ENCODE measurements around the gene NLGN1.

Gene NLGN1

GRCh38 chr3:173770011-173770410 lies 372.5 kb downstream of the NLGN1 start:
- no peak for DNase-seq (ENCODE audit: low spot score)

- no peak for DNase-seq (ENCODE audit: low spot score)
Measured at GRCh38 chr3:173770796-173771573, 373.4 kb downstream of the NLGN1 start.

- no peak for DNase-seq (ENCODE audit: low spot score)
Measured at GRCh38 chr3:173773800-173774199, 376.3 kb downstream of the NLGN1 start.

GRCh38 chr3:173774294-173774693 lies 376.8 kb downstream of the NLGN1 start:
- no peak for DNase-seq (ENCODE audit: low spot score)

GRCh38 chr3:173778251-173778650 lies 380.7 kb downstream of the NLGN1 start:
- DNase-seq (ENCODE audit: low spot score): no peak

- DNase-seq (ENCODE audit: low spot score): no peak
Measured at GRCh38 chr3:173780067-173780466, 382.5 kb downstream of the NLGN1 start.

- no peak for DNase-seq (ENCODE audit: low spot score)
Measured at GRCh38 chr3:173785004-173785403, 387.5 kb downstream of the NLGN1 start.

GRCh38 chr3:173789530-173790162 lies 392.1 kb downstream of the NLGN1 start:
- no peak for DNase-seq (ENCODE audit: low spot score)

GRCh38 chr3:173793963-173794362 lies 396.4 kb downstream of the NLGN1 start:
- DNase-seq (ENCODE audit: low spot score): no peak

GRCh38 chr3:173796405-173796804 lies 398.9 kb downstream of the NLGN1 start:
- no peak for DNase-seq (ENCODE audit: low spot score)

GRCh38 chr3:173796890-173797289 lies 399.3 kb downstream of the NLGN1 start:
- no peak for DNase-seq (ENCODE audit: low spot score)

GRCh38 chr3:173799060-173799816 lies 401.7 kb downstream of the NLGN1 start:
- DNase-seq (ENCODE audit: low spot score): no peak

GRCh38 chr3:173800154-173800553 lies 402.6 kb downstream of the NLGN1 start:
- DNase-seq (ENCODE audit: low spot score): no peak

- DNase-seq (ENCODE audit: low spot score): no peak
Measured at GRCh38 chr3:173814809-173815208, 417.3 kb downstream of the NLGN1 start.

GRCh38 chr3:173819368-173819767 lies 421.8 kb downstream of the NLGN1 start:
- DNase-seq (ENCODE audit: low spot score): no peak

GRCh38 chr3:173823911-173824460 lies 426.4 kb downstream of the NLGN1 start:
- no peak for DNase-seq (ENCODE audit: low spot score)

GRCh38 chr3:173825730-173826129 lies 428.2 kb downstream of the NLGN1 start:
- DNase-seq (ENCODE audit: low spot score): no peak

- no peak for DNase-seq (ENCODE audit: low spot score)
Measured at GRCh38 chr3:173826416-173826815, 428.9 kb downstream of the NLGN1 start.

GRCh38 chr3:173826901-173827609 lies 429.5 kb downstream of the NLGN1 start:
- DNase-seq (ENCODE audit: low spot score): no peak

GRCh38 chr3:173838644-173839043 lies 441.1 kb downstream of the NLGN1 start:
- DNase-seq (ENCODE audit: low spot score): no peak

- DNase-seq (ENCODE audit: low spot score): no peak
Measured at GRCh38 chr3:173839859-173840258, 442.3 kb downstream of the NLGN1 start.

- no peak for DNase-seq (ENCODE audit: low spot score)
Measured at GRCh38 chr3:173841334-173841733, 443.8 kb downstream of the NLGN1 start.

Measured in RKO (cell line).